Astrocyte (in vitro differentiated cells and primary cell): ENCODE results near the gene ATP5F1D. TPM values are rescaled to one million over a fixed set of nuclear protein-coding genes. Genes with fewer than 3 reads are reported as not detected.
A peak's percentile ranks its signal among the peaks of the same experiment; 100 is the strongest.

ENCODE experiments used
- DNase-seq: peaks from one replicate; pipeline ENCODE4 v3.0.0-alpha.2; 2010; ENCODE audit warnings: low read depth
- FAIRE-seq: peaks from 2 replicates; lab custom pipeline; 2011; peaks lifted over from hg19 to GRCh38; lab: Jason Lieb, UNC
- H2AFZ ChIP-seq: 2 replicates; pipeline ENCODE4 v1.6.0; 2012; ENCODE audit warnings: low read depth, low read length, inconsistent platforms
- H3K27ac ChIP-seq: 2 replicates; pipeline ENCODE4 v1.5.1; 2011; ENCODE audit warnings: low read depth, low read length, inconsistent platforms
- H3K27me3 ChIP-seq: 2 replicates; pipeline ENCODE4 v1.6.0; 2011; ENCODE audit warnings: low read length, inconsistent platforms; ENCODE audit not compliant: insufficient read depth
- H3K36me3 ChIP-seq: 2 replicates; pipeline ENCODE4 v1.5.1; 2011; ENCODE audit warnings: low read length, inconsistent platforms; ENCODE audit not compliant: insufficient read depth
- H3K4me1 ChIP-seq: 2 replicates; pipeline ENCODE4 v1.5.1; 2011; ENCODE audit warnings: low read length, inconsistent platforms; ENCODE audit not compliant: insufficient read depth
- H3K4me2 ChIP-seq: 2 replicates; pipeline ENCODE4 v1.6.0; 2012; ENCODE audit warnings: low read length, inconsistent platforms
- H3K4me3 ChIP-seq: 2 replicates; pipeline ENCODE4 v1.5.1; 2011; ENCODE audit warnings: low read depth, mild to moderate bottlenecking, low read length, inconsistent platforms; ENCODE audit not compliant: insufficient read depth
- H3K79me2 ChIP-seq: 2 replicates; pipeline ENCODE4 v1.6.0; 2012; ENCODE audit warnings: mild to moderate bottlenecking, low read length, inconsistent platforms; ENCODE audit not compliant: insufficient read depth
- H3K9ac ChIP-seq: 2 replicates; pipeline ENCODE4 v1.6.0; 2012; ENCODE audit warnings: mild to moderate bottlenecking, low read length, inconsistent platforms
- H3K9me3 ChIP-seq: 2 replicates; pipeline ENCODE4 v1.5.1; 2012; ENCODE audit warnings: low read depth, mild to moderate bottlenecking, low read length, inconsistent platforms; ENCODE audit not compliant: insufficient read depth
- H4K20me1 ChIP-seq: 2 replicates; pipeline ENCODE4 v1.6.0; 2012; ENCODE audit warnings: low read length, inconsistent platforms; ENCODE audit not compliant: insufficient read depth
- H3K27ac Mint-ChIP-seq: one replicate; pipeline ENCODE4 v1.8.0; 2021; ENCODE audit warnings: mild to moderate bottlenecking, mixed read lengths; ENCODE audit not compliant: unreplicated experiment
- H3K27me3 Mint-ChIP-seq: one replicate; pipeline ENCODE4 v1.8.0; 2021; ENCODE audit warnings: low read depth, mixed read lengths; ENCODE audit not compliant: unreplicated experiment
- H3K36me3 Mint-ChIP-seq: one replicate; pipeline ENCODE4 v1.8.0; 2021; ENCODE audit warnings: low read depth, mixed read lengths; ENCODE audit not compliant: unreplicated experiment
- H3K4me1 Mint-ChIP-seq: one replicate; pipeline ENCODE4 v1.8.0; 2021; ENCODE audit warnings: low read depth, mixed read lengths; ENCODE audit not compliant: unreplicated experiment
- H3K4me3 Mint-ChIP-seq: one replicate; pipeline ENCODE4 v1.8.0; 2021; ENCODE audit warnings: mild to moderate bottlenecking, moderate library complexity, mixed read lengths; ENCODE audit not compliant: unreplicated experiment
- H3K9me3 Mint-ChIP-seq: one replicate; pipeline ENCODE4 v1.8.0; 2021; ENCODE audit warnings: mild to moderate bottlenecking, mixed read lengths; ENCODE audit not compliant: unreplicated experiment
- EZH2 ChIP-seq: IDR thresholded peaks from 2 replicates; pipeline ENCODE4 v1.6.1; 2012; ENCODE audit warnings: mild to moderate bottlenecking, low read length, inconsistent platforms; ENCODE audit not compliant: insufficient read depth
- total RNA-seq: library from RNA; stranded (reverse); gene quantifications from 2 replicates; pipeline ENCODE4 v1.2.1, GENCODE V29; 2021
- TF ChIP-seq, protein P1 (sequence below): IDR thresholded peaks from 2 replicates; pipeline ENCODE4 v1.5.1; 2011; ENCODE audit warnings: low read depth, mild to moderate bottlenecking, inconsistent platforms, low read length, moderate library complexity; ENCODE audit not compliant: insufficient read depth

Gene ATP5F1D
- total RNA-seq, 1 donor from 2014 or later, result 154 TPM

DNA sequence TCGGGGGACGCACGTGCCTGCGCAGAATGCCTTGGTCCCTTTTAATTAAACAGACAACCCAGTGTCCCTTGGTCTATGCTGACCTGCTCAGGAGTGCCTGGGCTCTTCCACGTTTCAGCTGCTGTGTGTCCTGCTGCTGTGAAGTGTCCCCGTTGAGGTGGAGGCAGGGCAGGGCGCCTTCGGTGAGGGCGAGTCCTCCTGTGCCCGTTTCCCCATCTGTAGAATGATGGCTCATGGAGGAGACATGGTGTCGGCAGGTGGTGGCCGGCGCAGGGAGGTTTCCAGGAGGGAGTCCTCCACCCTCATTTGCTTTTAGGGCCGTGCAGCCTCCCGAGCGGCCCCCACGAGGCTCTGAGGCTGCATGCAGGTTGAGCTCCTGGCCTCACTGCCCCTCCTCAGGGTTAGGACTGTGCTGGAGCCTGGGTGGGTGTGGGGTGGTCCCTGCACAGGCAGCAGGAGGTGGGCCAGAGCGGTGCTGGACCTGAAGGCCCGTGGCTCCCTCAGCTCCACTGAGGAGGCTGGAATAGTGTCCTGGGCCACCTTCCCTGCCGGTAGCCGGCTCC is 27.2 kb upstream of the ATP5F1D start:
- Histone ChIP-seq H3K9ac (peak overlapping the region; percentile 69), H3K4me2 (peak overlapping the region; percentile 5), H2AFZ (no peak overlapping the region), H3K27me3 (no peaks in the 10 kb centered on the region), H3K36me3 (no peaks in the 10 kb centered on the region), H4K20me1 (peaks cover 69% of the 10 kb centered on the region), H3K9me3 (no peaks in the 10 kb centered on the region), H3K79me2 (peaks cover 87% of the 10 kb centered on the region), H3K27ac (peak overlapping the region; percentile 27), H3K4me1 (peaks cover 49% of the 10 kb centered on the region), H3K4me3 (no peak overlapping the region)
- TF ChIP-seq EZH2, result no peak
- TF ChIP-seq, protein P1, sequence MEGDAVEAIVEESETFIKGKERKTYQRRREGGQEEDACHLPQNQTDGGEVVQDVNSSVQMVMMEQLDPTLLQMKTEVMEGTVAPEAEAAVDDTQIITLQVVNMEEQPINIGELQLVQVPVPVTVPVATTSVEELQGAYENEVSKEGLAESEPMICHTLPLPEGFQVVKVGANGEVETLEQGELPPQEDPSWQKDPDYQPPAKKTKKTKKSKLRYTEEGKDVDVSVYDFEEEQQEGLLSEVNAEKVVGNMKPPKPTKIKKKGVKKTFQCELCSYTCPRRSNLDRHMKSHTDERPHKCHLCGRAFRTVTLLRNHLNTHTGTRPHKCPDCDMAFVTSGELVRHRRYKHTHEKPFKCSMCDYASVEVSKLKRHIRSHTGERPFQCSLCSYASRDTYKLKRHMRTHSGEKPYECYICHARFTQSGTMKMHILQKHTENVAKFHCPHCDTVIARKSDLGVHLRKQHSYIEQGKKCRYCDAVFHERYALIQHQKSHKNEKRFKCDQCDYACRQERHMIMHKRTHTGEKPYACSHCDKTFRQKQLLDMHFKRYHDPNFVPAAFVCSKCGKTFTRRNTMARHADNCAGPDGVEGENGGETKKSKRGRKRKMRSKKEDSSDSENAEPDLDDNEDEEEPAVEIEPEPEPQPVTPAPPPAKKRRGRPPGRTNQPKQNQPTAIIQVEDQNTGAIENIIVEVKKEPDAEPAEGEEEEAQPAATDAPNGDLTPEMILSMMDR, result no peak
- peaks cover 31% of the 10 kb centered on the region for H3K4me1 Mint-ChIP-seq
- H3K27ac Mint-ChIP-seq, result peak overlapping the region; percentile 87
- H3K9me3 Mint-ChIP-seq, result no peaks in the 10 kb centered on the region
- FAIRE-seq, result no peak
- no peak for DNase-seq
- peaks cover 6% of the 10 kb centered on the region for H3K36me3 Mint-ChIP-seq
- H3K27me3 Mint-ChIP-seq, result no peaks in the 10 kb centered on the region
- peak overlapping the region; percentile 50 for H3K4me3 Mint-ChIP-seq

DNA sequence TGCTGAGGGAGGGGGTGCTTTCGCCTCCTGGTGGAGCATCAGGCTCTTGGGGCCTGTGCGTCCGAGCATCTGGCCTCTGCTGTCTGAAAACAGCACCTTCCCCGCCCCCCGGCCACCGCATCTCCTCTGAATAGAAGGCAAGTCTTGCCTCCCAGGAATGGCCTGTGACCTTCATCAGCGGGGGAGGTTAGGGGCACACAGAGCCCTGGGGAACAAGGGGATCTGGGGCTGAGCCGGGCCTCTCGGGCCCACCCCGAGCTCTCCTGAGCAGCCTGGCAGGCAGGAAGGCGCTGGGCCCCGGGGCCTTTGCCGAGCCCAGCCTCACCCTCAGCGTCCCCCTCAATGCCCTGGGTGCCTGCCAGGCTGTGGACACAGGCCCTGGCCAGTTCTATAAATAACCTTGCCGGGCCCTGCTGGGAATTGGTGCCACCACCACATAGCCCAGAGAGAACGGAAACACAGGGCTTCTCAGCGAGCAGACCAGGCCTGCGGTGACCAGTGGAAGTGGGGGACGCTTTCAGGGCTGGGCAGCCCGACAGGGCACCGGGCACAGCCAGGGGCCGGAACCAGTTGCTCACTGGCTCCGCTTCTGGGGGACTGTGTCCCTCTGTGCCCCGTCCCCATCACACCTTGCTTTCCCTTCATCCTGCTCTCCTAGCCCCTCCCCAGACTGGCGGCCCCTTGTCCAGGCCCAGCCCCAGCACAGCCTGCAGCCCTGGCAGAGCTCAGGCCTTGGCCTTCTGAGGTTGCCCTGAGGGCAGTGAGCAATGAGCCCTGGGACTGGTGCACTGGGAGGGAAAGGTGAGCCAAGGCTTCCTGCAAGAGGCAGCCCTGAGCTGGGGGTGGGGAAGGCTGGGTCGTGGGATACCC is 26.5 kb upstream of the ATP5F1D start:
- peaks cover 85% of the 10 kb centered on the region for H3K79me2 ChIP-seq
- H2AFZ ChIP-seq, result no peak overlapping the region
- peak overlapping the region; percentile 5 for H3K4me2 ChIP-seq
- H3K9ac ChIP-seq, result peak overlapping the region; percentile 69
- H3K4me1 ChIP-seq, result peaks cover 42% of the 10 kb centered on the region
- FAIRE-seq (no peak), DNase-seq (no peak)
- no peaks in the 10 kb centered on the region for H3K27me3 ChIP-seq
- Mint-ChIP-seq H3K4me1 (peaks cover 26% of the 10 kb centered on the region), H3K4me3 (no peak overlapping the region), H3K36me3 (peaks cover 4% of the 10 kb centered on the region), H3K27me3 (no peaks in the 10 kb centered on the region), H3K9me3 (no peaks in the 10 kb centered on the region), H3K27ac (no peak overlapping the region)
- TF ChIP-seq, protein P1, result no peak
- no peak for TF ChIP-seq EZH2
- H3K4me3 ChIP-seq, result no peak overlapping the region
- no peaks in the 10 kb centered on the region for H3K36me3 ChIP-seq
- no peaks in the 10 kb centered on the region for H3K9me3 ChIP-seq
- peaks cover 66% of the 10 kb centered on the region for H4K20me1 ChIP-seq
- peak overlapping the region; percentile 27 for H3K27ac ChIP-seq

DNA sequence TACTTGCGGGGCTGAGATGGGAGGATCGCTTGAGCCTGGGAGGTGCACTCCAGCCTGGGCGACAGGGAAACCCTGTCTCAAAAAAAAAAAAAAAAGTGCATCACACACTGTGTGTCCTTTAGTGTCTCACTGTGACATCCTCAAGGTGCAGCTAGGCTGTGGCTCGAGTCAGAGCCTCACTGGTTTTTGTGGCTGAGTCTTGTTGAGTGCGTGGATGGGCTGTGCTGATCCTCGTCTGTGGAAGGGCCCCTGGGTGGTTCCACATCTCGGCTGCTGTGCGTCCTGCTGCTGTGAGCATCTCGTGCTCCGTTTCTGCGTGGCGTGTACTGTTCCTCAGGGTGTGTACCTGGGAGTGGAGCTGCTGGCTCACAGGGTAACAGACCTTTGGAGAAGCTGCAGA is 24.8 kb upstream of the ATP5F1D start:
- Histone ChIP-seq H3K4me2 (peak overlapping the region; percentile 5), H3K27ac (peak overlapping the region; percentile 34), H3K4me3 (no peak overlapping the region), H3K36me3 (no peaks in the 10 kb centered on the region), H3K27me3 (no peaks in the 10 kb centered on the region), H3K79me2 (peaks cover 71% of the 10 kb centered on the region), H3K9ac (peak overlapping the region; percentile 38), H4K20me1 (peaks cover 75% of the 10 kb centered on the region), H2AFZ (no peak overlapping the region), H3K4me1 (peaks cover 39% of the 10 kb centered on the region), H3K9me3 (no peaks in the 10 kb centered on the region)
- Mint-ChIP-seq H3K27me3 (no peaks in the 10 kb centered on the region), H3K9me3 (no peaks in the 10 kb centered on the region), H3K4me1 (peaks cover 22% of the 10 kb centered on the region), H3K4me3 (no peak overlapping the region), H3K27ac (peak overlapping the region; percentile 68), H3K36me3 (peaks cover 4% of the 10 kb centered on the region)
- no peak for DNase-seq
- FAIRE-seq, result no peak
- TF ChIP-seq, protein P1, result no peak
- no peak for TF ChIP-seq EZH2
